PFSK-1 (cell line): ENCODE data around the gene UCN2.

Experiments
- FOXP2 ChIP-seq: optimal IDR thresholded peaks from 2 replicates; pipeline ENCODE3; 2011; ENCODE audit warnings: borderline replicate concordance, control low read depth, inconsistent platforms; ENCODE audit not compliant: insufficient read depth; ENCODE audit errors: extremely low read length, extremely low read depth
- POLR2AphosphoS5 ChIP-seq: IDR thresholded peaks from 2 replicates; pipeline ENCODE4 v1.6.1; 2012; ENCODE audit warnings: low read depth, mild to moderate bottlenecking, control low read depth, low read length, moderate library complexity
- SIN3A ChIP-seq: IDR thresholded peaks from 2 replicates; pipeline ENCODE4 v1.6.1; 2012; ENCODE audit warnings: mild to moderate bottlenecking, low read length, moderate library complexity, borderline replicate concordance; ENCODE audit not compliant: insufficient read depth
- TAF1 ChIP-seq: IDR thresholded peaks from 2 replicates; pipeline ENCODE4 v1.6.1; 2012; ENCODE audit warnings: low read length, control low read depth, borderline replicate concordance; ENCODE audit not compliant: insufficient read depth
- TF ChIP-seq, protein P1 (sequence below), 2 experiments: IDR thresholded peaks; 2 replicates each; pipeline versions ENCODE4 v1.6.1 to v1.8.0; 2011 to 2012; ENCODE audit warnings: low read depth in 2 of 2, low read length in 2 of 2, control low read depth in 1 of 2, inconsistent platforms in 1 of 2, mild to moderate bottlenecking in 1 of 2, moderate library complexity in 1 of 2; ENCODE audit not compliant: insufficient read depth in 1 of 2

The UCN2 gene

GRCh38 chr3:48595075-48595525 is 31.5 kb upstream of the UCN2 start, which contains the start of gene COL7A1:
COL7A1 (minus strand) TSS chr3:48595329; CDS start chr3:48595159, 170 bp downstream.
- TF ChIP-seq SIN3A, result no peak
- TF ChIP-seq, protein P1, sequence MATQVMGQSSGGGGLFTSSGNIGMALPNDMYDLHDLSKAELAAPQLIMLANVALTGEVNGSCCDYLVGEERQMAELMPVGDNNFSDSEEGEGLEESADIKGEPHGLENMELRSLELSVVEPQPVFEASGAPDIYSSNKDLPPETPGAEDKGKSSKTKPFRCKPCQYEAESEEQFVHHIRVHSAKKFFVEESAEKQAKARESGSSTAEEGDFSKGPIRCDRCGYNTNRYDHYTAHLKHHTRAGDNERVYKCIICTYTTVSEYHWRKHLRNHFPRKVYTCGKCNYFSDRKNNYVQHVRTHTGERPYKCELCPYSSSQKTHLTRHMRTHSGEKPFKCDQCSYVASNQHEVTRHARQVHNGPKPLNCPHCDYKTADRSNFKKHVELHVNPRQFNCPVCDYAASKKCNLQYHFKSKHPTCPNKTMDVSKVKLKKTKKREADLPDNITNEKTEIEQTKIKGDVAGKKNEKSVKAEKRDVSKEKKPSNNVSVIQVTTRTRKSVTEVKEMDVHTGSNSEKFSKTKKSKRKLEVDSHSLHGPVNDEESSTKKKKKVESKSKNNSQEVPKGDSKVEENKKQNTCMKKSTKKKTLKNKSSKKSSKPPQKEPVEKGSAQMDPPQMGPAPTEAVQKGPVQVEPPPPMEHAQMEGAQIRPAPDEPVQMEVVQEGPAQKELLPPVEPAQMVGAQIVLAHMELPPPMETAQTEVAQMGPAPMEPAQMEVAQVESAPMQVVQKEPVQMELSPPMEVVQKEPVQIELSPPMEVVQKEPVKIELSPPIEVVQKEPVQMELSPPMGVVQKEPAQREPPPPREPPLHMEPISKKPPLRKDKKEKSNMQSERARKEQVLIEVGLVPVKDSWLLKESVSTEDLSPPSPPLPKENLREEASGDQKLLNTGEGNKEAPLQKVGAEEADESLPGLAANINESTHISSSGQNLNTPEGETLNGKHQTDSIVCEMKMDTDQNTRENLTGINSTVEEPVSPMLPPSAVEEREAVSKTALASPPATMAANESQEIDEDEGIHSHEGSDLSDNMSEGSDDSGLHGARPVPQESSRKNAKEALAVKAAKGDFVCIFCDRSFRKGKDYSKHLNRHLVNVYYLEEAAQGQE (IDR thresholded peaks at IDR 0.05; ENCODE audit: insufficient read depth in 1 of 2, low read depth in 2 of 2, low read length in 2 of 2), result no peak
- no peak for TF ChIP-seq FOXP2
- TF ChIP-seq POLR2AphosphoS5, result no peak
- no peak for TF ChIP-seq TAF1

DNA sequence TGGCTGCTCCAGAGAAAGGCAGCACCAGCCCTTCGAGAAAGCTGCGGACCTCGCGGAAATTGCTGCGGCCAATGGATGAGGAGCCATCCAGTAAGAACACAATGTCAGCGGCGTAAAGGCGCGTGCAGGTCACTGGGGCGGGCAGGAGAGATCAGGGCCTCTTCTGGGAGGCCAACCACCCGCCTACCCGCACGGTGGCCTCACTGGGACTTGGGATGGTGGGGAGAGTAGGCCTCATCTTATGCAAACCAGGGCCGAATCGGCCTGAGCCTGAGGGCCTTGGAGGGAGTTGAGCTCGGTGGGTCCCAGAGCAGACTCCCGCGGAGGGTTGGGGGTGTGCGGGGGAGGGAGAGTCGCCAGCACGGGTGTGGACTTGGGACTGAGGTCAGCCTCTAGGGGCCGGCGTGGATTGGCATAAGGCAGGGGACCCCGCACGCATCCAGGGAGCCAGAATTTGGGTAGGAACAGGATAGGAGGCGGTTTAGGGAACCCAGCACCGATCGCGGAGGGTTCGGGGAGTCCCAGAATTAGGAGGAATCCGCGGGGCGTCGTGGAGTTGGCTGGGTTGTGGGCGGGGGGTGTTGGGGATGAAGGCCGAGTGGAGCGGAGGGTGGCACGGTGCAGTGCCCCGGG is 31.0 kb upstream of the UCN2 start:
- TF ChIP-seq, protein P1 (IDR thresholded peaks at IDR 0.05; ENCODE audit: insufficient read depth in 1 of 2, low read depth in 2 of 2, low read length in 2 of 2), result no peak
- no peak for TF ChIP-seq SIN3A
- TF ChIP-seq POLR2AphosphoS5, result no peak
- TF ChIP-seq TAF1, result no peak
- TF ChIP-seq FOXP2, result no peak

DNA sequence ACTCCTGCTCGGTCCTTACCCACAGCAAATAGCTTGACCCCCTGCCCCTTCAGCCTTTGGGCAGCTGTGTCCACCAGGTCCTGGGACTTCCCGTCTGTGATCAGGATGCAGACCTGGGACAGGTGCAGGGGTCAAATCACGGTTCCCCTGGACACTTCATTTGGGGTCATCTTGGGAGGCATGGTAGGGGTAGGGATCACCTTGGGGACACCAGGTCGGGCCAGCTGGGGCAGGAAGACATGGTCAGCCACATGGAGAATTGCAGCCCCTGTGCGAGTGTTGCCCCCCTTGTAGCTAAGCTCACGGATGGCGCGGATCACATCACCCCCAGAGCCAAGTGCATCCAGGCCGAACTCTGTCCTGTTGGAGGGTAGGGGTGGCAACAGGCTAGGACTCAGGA is 29.8 kb upstream of the UCN2 start:
- no peak for TF ChIP-seq POLR2AphosphoS5
- no peak for TF ChIP-seq FOXP2
- no peak for TF ChIP-seq SIN3A
- TF ChIP-seq, protein P1 (IDR thresholded peaks at IDR 0.05; ENCODE audit: insufficient read depth in 1 of 2, low read depth in 2 of 2, low read length in 2 of 2), result no peak
- TF ChIP-seq TAF1, result no peak

DNA sequence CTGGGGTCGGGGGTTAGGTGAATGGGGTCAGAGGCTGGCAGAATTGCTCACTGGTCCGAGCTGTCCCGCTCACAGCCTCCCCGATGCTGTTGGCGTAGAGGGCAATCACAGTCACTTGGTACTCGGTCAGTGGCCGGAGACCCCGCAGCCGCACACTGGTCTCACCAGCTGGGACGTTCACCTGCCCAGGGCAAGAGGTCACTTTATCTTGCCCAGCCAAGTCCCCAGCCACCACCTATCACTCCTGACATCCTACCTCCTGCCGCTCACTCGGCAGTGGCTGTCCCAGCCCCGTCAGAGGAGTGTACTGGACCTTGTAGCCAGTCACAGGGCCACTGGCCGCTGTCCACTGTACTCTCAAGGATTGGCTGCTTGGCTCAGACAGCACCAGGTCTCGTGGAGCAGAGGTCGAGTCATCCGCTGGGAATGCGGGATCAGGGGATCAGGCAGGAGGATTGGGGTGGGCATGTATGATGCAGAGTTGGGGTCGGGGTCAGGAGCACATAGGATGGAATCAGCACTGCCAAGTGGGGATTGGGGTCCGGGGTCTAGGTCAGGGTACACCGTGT is 29.0 kb upstream of the UCN2 start:
- TF ChIP-seq FOXP2 (no peak), SIN3A (no peak), POLR2AphosphoS5 (no peak), TAF1 (no peak)
- TF ChIP-seq, protein P1 (IDR thresholded peaks at IDR 0.05; ENCODE audit: insufficient read depth in 1 of 2, low read depth in 2 of 2, low read length in 2 of 2), result no peak
